HG02885 (cell line): Measurements from ENCODE around the gene GMPR.

Source experiments
- ATAC-seq: cut with Tn5 transposase; IDR thresholded peaks from one replicate; pipeline ENCODE4 v1.9.1; 2021; ENCODE audit warnings: mild to moderate bottlenecking; ENCODE audit not compliant: unreplicated experiment, poor library complexity

GMPR gene

GRCh38 chr6:16238057-16238962, at the start of gene GMPR:
TSS of gene GMPR (plus strand) at chr6:16238587. CDS start at chr6:16238694, 107 bp downstream.
- ATAC-seq = peak; percentile 72

DNA sequence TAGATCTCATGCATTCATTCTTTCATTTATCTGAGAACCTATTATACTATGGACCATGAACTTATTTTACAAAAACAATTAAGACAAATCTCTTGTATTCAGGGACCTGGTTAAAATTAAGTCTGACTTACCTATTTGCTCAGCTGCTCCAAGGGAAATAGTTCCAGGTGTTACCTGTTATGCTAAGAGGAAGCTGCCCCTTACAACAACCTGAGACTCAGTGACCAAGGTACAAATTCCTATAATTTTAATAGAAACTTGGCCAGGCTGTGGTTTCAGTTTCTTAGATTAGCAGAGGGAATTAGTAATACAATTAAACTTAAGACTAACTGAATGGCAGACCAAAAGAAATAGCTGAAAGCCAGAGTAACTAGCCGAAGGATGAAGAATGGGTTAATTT, 48.2 kb upstream of the GMPR start:
- no peak for ATAC-seq

DNA sequence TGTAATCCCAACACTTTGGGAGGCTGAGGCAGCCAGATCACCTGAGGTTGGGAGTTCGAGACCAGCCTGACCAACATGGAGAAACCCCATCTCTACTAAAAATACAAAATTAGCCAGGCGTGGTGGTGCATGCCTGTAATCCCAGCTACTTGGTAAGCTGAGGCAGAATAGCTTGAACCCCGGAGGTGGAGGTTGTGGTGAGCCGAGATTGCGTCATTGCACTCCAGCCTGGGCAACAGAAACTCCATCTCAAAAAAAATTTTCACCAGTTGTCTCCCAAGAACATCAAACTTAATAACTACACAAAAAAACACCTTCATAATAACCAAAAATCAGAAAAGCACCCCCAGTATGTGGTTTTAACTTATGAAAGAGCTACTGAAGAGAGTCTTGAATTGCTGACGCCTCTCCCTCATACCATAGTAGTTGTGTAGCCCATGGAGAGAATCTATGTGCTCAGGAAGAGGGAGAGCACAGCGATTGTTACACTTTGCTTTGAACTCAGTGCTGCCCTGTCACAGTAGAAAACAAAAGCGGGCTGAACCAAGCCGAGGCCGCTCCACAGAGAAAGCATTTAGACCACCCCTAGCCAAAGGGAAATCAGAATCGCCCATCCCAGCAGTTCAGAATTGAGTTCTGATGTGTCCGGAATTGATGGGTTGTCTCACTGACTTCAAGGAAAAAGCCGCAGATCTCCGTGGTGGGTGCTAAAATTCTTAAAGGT, 42.0 kb upstream of the GMPR start:
- ATAC-seq = no peak

DNA sequence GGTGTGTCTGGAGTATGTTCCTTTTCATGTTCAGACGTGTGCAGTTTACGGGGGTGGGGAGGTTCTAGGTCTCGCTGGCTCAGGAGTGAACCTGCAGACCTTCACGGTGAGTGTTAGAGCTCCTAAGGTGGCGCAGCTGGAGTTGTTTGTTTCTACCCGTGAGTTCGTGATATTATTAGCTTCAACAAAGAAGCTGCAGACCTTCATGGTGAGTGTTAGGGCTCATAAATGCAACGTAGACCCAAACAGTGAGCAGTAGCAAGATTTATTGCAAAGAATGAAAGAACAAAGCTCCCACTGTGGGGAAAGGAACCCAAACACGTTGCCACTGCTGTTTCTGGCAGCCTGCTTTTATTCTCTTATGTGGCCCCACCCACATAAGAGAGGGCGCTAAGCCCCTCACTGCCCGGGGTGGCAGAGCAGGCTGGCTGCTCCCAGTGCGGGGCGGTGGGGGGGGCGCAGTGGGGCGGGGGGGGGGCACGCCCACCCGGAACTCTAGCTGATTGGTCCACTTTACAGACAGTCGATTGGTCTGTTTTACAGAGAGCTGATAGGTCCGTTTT, 41.3 kb upstream of the GMPR start:
- ATAC-seq = no peak

DNA sequence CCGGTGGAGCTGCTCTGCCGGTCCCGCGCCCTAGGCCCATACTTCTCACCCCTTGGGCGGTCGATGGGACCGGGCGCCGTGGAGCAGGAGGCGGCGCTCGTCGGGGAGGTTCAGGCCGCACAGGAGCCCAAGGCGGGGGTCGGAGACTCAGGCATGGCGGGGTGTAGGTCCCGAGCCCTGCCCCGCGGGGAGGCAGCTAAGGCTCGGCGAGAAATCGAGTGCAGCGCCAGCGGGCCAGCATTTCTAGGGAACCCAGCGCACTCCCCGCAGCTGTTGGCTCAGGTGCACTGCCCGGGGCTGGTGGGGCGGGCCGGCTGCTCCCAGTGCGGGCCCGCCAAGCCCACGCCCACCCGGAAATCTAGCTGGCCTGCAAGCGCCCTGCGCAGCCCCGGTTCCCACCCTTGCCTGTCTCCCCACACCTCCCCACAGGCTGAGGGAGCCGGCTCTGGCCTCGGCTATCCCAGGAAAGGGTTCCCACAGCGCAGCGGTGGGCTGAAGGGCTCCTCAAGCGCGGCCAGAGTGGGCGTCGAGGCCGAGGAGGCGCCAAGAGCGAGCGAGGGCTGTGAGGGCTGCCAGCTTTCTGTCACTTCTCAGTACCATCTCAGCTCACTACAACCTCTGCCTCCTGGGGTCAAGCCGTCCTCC, 40.2 kb upstream of the GMPR start:
- no peak for ATAC-seq

GRCh38 chr6:16199804-16200203, 38.6 kb upstream of the GMPR start:
- no peak for ATAC-seq

GRCh38 chr6:16200321-16200883, 38.0 kb upstream of the GMPR start:
- no peak for ATAC-seq

GRCh38 chr6:16201706-16202105, 36.7 kb upstream of the GMPR start:
- no peak for ATAC-seq

- no peak for ATAC-seq
These were observed 33.6 kb upstream of the GMPR start for GRCh38 chr6:16204653-16205376.

- peak; percentile 89 for ATAC-seq
These were observed 32.8 kb upstream of the GMPR start for GRCh38 chr6:16205377-16206144.

GRCh38 chr6:16206595-16207037, 31.8 kb upstream of the GMPR start:
- ATAC-seq = no peak

DNA sequence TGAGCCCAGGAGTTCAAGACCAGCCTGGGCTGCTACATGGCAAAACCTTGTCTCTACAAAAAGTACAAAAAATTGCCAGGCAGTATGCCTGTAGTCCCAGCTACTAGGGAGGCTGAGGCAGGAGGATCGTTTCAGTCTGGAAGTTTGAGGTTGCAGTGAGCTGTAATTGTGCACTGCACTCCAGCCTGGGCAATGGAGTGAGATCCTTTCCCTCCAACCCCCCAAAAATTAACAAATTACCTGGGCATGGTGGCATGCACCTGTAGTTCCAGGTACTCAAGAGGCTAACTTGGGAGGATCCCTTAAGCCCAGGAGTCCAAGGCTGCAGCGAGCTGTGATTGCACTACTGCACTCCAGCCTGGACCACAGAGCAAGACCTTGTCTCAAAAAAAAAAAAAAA, 29.4 kb upstream of the GMPR start:
- ATAC-seq = no peak

DNA sequence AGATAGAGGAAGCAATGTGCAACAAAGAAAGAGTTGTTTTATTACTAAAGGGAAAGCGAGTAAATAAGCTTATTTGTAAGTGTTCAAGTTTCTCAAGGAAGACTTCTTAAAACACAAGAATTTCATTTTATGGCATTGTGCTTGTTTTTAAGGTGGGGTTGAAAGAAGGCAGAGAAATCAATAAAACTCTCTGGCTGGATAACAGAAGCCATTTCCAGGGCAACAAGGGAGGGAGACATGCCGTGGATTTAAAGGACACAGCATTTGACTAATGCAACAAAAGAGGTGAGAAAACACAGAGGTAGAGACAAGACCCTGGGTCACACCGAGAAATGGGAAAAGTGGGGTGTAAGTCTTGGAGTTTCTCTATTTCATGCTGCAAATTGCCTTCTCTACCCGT, 28.8 kb upstream of the GMPR start:
- no peak for ATAC-seq

- no peak for ATAC-seq
These were observed 26.1 kb upstream of the GMPR start for GRCh38 chr6:16212276-16212675.

GRCh38 chr6:16216501-16217155, 21.8 kb upstream of the GMPR start:
- ATAC-seq = no peak

DNA sequence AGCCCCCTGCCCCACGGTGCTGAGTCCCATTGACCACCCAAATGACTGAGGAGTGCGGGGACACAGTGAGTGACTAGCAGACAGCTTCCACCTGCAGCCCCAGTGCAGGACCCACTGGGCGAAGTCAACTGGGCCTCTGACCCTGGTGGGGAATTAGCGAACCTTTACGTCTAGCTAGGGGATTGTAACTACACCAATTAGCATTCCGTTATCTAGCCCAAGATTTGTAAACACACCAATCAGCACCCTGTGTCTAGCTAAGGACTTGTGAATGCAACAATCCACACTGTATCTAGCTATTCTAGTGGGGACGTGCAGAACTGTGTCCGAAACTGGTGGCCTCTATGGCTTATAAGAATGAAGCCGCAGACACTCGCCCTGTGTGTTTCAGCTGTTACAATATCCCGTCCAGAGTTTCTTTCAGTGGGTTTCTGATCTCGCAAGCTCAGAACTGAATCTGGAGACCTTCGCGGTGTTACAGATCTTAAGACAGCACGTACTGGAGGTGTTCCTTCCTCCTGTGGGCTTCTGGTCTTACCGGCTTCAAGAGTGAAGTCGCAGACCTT, 21.1 kb upstream of the GMPR start:
- ATAC-seq = no peak

DNA sequence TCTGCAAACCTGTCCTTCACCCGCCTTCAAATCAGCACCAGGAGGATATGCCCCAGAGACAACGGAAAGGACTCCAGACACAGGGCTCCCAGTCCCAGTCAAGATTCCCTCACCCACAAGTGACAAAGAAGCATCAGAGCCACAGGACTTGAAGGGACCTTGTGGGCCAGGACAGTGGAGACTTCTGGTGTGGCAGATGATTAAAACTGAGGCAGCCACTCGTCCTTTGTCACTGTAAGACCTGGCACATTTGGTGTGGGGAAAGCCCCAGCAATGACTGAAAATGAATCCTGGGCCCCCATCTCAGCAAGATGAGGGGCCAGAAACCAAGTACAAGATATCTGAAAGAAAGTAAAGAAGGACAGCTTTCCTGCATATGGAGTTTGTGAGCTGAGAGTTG, 15.6 kb upstream of the GMPR start:
- no peak for ATAC-seq

DNA sequence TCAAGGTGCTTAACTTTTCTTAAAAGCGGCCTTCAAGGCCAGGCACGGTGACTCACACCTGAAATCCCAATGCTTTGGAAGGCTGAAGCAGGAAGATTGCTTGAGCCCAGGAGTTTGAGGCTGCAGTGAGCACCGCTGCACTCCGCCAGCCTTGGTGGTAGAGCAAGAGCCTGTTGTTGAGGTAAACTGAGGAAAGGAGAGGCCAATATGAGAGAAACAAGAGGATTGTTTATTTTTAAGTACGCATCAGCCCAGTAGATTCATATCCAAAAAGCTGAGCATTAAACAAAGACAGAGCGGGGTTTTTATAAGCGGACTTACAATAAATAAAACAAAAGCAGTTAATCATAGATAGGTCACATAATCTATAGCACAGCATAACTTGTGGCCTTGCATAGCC, 15.0 kb upstream of the GMPR start:
- no peak for ATAC-seq
